SK-N-SH treated with all-trans-retinoic acid at 6 μM for 48 hours (cell line): ENCODE results near the gene ART1.
"Not testable (repeated sequence)": the region's sequence is repeated elsewhere in the genome, so short reads cannot be mapped to it uniquely, and the experiment has no call there.

Experiments
- ATAC-seq: fragments of 200-7000 bp; cut with Tn5 transposase; 3 replicates; pipeline ENCODE4 v1.9.1; 2020; ENCODE audit warnings: mild to moderate bottlenecking, moderate library complexity
- ARNTL ChIP-seq: fragments of 450-650 bp; formaldehyde crosslinking; IDR thresholded peaks from 2 replicates; pipeline ENCODE4 v1.5.0; 2020; ENCODE audit warnings: low read depth, mild to moderate bottlenecking, moderate library complexity, borderline replicate concordance
- CREB5 ChIP-seq: fragments of 250-450 bp; sonication (Bioruptor Pico); IDR thresholded peaks from 2 replicates; pipeline ENCODE4 v1.5.1; 2020; ENCODE audit warnings: low read depth, mild to moderate bottlenecking, moderate library complexity
- CSDC2 ChIP-seq: fragments of 250-450 bp; sonication (Bioruptor Pico); IDR thresholded peaks from 2 replicates; pipeline ENCODE4 v1.5.0; 2020; ENCODE audit warnings: mild to moderate bottlenecking, moderate library complexity
- CSRNP3 ChIP-seq: fragments of 250-450 bp; sonication (Bioruptor Pico); IDR thresholded peaks from 2 replicates; pipeline ENCODE4 v1.5.1; 2021; ENCODE audit warnings: mild to moderate bottlenecking, moderate library complexity
- GLIS3 ChIP-seq: fragments of 250-450 bp; sonication (Bioruptor Pico); IDR thresholded peaks from 2 replicates; pipeline ENCODE4 v1.5.0; 2020; ENCODE audit warnings: mild to moderate bottlenecking, moderate library complexity
- ISL1 ChIP-seq: fragments of 250-450 bp; sonication (Bioruptor Pico); IDR thresholded peaks from 2 replicates; pipeline ENCODE4 v2.1.2; 2022; ENCODE audit warnings: mild to moderate bottlenecking, moderate library complexity
- OSR1 ChIP-seq: fragments of 250-450 bp; sonication (Bioruptor Pico); IDR thresholded peaks from 2 replicates; pipeline ENCODE4 v1.8.0; 2022; ENCODE audit warnings: moderate library complexity, mild to moderate bottlenecking, inconsistent platforms
- PATZ1 ChIP-seq: fragments of 250-450 bp; sonication (Bioruptor Pico); IDR thresholded peaks from 2 replicates; pipeline ENCODE4 v1.8.0; 2020; ENCODE audit warnings: mild to moderate bottlenecking, moderate library complexity, borderline replicate concordance
- POU6F1 ChIP-seq: fragments of 250-450 bp; sonication (Bioruptor Pico); IDR thresholded peaks from 2 replicates; pipeline ENCODE4 v1.8.0; 2021; ENCODE audit warnings: low read depth, mild to moderate bottlenecking, moderate library complexity, borderline replicate concordance
- PPARA ChIP-seq: fragments of 250-450 bp; sonication (Bioruptor Pico); IDR thresholded peaks from 2 replicates; pipeline ENCODE4 v1.5.0; 2020; ENCODE audit warnings: mild to moderate bottlenecking, borderline replicate concordance
- RARB ChIP-seq: fragments of 250-450 bp; sonication (Bioruptor Pico); IDR thresholded peaks from 2 replicates; pipeline ENCODE4 v1.8.0; 2021; ENCODE audit warnings: mild to moderate bottlenecking, moderate library complexity
- TCF4 ChIP-seq: fragments of 250-450 bp; sonication (Bioruptor Pico); IDR thresholded peaks from 2 replicates; pipeline ENCODE4 v1.8.0; 2021; ENCODE audit warnings: mild to moderate bottlenecking, moderate library complexity, borderline replicate concordance
- TOX ChIP-seq: fragments of 250-450 bp; sonication (Bioruptor Pico); IDR thresholded peaks from 2 replicates; pipeline ENCODE4 v1.8.0; 2021; ENCODE audit warnings: mild to moderate bottlenecking, moderate library complexity, borderline replicate concordance
- TSHZ2 ChIP-seq: fragments of 250-450 bp; sonication (Bioruptor Pico); IDR thresholded peaks from 2 replicates; pipeline ENCODE4 v1.5.0; 2020; ENCODE audit warnings: mild to moderate bottlenecking, moderate library complexity
- ZC3H10 ChIP-seq: fragments of 250-450 bp; sonication (Bioruptor Pico); IDR thresholded peaks from 2 replicates; pipeline ENCODE4 v1.5.1; 2021; ENCODE audit warnings: mild to moderate bottlenecking, moderate library complexity
- ZFP3 ChIP-seq: fragments of 250-450 bp; sonication (Bioruptor Pico); IDR thresholded peaks from 2 replicates; pipeline ENCODE4 v1.5.0; 2020; ENCODE audit warnings: mild to moderate bottlenecking, moderate library complexity
- ZNF565 ChIP-seq: fragments of 450-650 bp; formaldehyde crosslinking; conservative IDR thresholded peaks from 2 replicates; pipeline ENCODE4 v1.5.0; 2020; ENCODE audit warnings: low read depth, mild to moderate bottlenecking, moderate library complexity
- ZNF8 ChIP-seq: fragments of 450-650 bp; formaldehyde crosslinking; IDR thresholded peaks from 2 replicates; pipeline ENCODE4 v1.5.0; 2020; ENCODE audit warnings: mild to moderate bottlenecking, moderate library complexity

The ART1 gene

GRCh38 chr11:3655547-3655946 is 10.6 kb downstream of the ART1 start:
- TF ChIP-seq CREB5 (no peak), PATZ1 (CRISPR knock-in tag) (no peak), ARNTL (CRISPR knock-in tag) (no peak), CSDC2 (CRISPR knock-in tag) (no peak), ZFP3 (CRISPR knock-in tag) (no peak), OSR1 (CRISPR knock-in tag) (no peak), CSRNP3 (no peak), RARB (no peak), ISL1 (CRISPR knock-in tag) (no peak), TCF4 (no peak)
- ATAC-seq = no peak

- ATAC-seq = not testable (repeated sequence)
These were observed 12.4 kb downstream of the ART1 start for GRCh38 chr11:3657331-3657730.

- no peak for ATAC-seq
- TF ChIP-seq CSDC2 (CRISPR knock-in tag) = no peak
- no peak for TF ChIP-seq PATZ1 (CRISPR knock-in tag)
- no peak for TF ChIP-seq RARB
- no peak for TF ChIP-seq ARNTL (CRISPR knock-in tag)
- no peak for TF ChIP-seq CSRNP3
- no peak for TF ChIP-seq ISL1 (CRISPR knock-in tag)
- TF ChIP-seq TSHZ2 (CRISPR knock-in tag) = no peak
- TF ChIP-seq ZC3H10 = no peak
- TF ChIP-seq ZNF565 = no peak
- no peak for TF ChIP-seq OSR1 (CRISPR knock-in tag)
- no peak for TF ChIP-seq PPARA (CRISPR knock-in tag)
- no peak for TF ChIP-seq TCF4
- TF ChIP-seq ZNF8 = no peak
- no peak for TF ChIP-seq POU6F1 (CRISPR knock-in tag)
- no peak for TF ChIP-seq GLIS3 (CRISPR knock-in tag)
- no peak for TF ChIP-seq TOX (CRISPR knock-in tag)
These were observed 13.3 kb downstream of the ART1 start for GRCh38 chr11:3658252-3658651.
